Chondrocyte (in vitro differentiated cells): ENCODE measurements around the gene TXNRD3. TPM values are rescaled to one million over a fixed set of nuclear protein-coding genes. Genes with fewer than 3 reads are reported as not detected.

Source experiments
- total RNA-seq: library from RNA; stranded (reverse); gene quantifications from 3 replicates; pipeline ENCODE4 v1.2.1, GENCODE V29; 2021

Gene TXNRD3
- total RNA-seq, 1 donor from 2014 or later, result 14.2 TPM

Other genes with a start within 250 kb of the TXNRD3 start
- 26.3 to 29.7 TPM (median 26.6 TPM) in 3 replicates for gene ZXDC, start 179.2 kb downstream of the TXNRD3 start, total RNA-seq
- gene UROC1, start 137.4 kb downstream of the TXNRD3 start, total RNA-seq, result 0.15 TPM in 1 of 3 replicates, not detected in the others
- not detected in 3 replicates for gene CHST13, start 131.0 kb downstream of the TXNRD3 start, total RNA-seq
- gene C3orf22, start 96.2 kb downstream of the TXNRD3 start, total RNA-seq, result not detected in 3 replicates
- gene CHCHD6, start 49.1 kb upstream of the TXNRD3 start, total RNA-seq, result 15.2 to 17.1 TPM (median 15.3 TPM) in 3 replicates